Measurements from ENCODE around the gene PELI2. TPM values are rescaled to one million over a fixed set of nuclear protein-coding genes. Genes with fewer than 3 reads are reported as not detected.

The PELI2 gene
- total RNA-seq, 3 donors from 2014 or later: 14.3 to 33.4 (median 30.8) TPM

DNA sequence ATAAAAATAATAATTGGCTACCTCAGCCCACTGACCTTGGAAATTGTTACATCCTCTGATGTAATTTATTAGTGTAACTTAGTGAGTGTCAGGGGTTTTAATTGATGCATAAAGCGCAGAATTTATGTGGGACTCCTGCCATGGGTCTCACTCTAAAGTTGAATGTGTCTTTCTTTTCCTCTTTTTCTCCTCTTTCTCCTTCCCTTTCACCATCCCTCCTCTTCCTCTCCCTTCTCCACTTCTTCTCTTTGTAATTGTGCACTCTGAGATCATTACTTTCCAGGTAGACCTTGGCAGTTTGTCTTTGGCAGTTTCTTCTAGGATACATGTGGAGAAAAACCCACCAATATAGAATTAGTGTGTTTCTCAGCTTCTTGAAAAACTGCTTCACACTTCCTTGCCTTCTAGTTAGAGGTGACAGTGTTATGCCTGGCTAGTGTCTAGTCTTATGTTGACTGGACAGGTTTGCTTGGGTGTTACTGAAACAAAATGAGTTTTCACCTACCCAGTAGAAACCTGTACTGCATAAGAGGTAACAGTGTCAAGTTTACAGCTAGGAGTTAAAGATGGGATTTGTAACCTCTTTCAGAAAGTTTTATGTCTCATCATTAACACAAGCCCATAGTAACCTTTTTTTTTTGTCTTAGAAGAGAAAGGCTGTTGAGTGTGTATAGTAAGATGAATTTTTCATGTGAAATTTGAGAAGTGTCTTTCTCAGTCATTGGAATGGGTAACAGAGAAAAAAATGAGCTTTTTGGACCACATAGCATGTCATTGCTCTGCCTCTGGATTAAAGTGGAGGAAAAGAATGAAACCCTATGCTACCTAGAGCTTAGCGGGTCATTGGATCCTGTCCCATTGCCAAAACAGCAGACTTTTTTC, 18.6 kb downstream of the PELI2 start:
- intact Hi-C loops (cut with DNase I, micrococcal nuclease): no loop called here
- H3K4me1 ChIP-seq (ENCODE audit: low read depth): peaks cover 4% of the 10 kb centered on the region

DNA sequence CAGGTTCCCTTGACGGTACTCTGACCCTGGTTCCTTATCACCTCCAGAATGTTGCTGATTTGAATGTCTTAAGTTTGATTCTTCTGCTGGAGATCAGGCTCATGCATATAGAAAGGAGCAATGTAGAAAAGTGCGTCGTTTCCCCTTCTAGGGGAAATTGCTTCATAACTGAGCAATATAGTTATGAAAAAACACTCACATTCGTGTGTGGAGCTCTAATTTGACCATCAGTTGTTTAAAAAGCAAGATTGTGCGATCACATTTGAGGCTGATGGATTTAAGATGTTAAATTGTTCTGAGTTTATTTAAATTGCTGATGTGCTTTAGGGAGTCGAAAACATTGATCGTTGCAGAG, 19.2 kb downstream of the PELI2 start:
- H3K36me3 ChIP-seq (ENCODE audit: low read depth): no peaks in the 10 kb centered on the region
- TF ChIP-seq, protein P1, sequence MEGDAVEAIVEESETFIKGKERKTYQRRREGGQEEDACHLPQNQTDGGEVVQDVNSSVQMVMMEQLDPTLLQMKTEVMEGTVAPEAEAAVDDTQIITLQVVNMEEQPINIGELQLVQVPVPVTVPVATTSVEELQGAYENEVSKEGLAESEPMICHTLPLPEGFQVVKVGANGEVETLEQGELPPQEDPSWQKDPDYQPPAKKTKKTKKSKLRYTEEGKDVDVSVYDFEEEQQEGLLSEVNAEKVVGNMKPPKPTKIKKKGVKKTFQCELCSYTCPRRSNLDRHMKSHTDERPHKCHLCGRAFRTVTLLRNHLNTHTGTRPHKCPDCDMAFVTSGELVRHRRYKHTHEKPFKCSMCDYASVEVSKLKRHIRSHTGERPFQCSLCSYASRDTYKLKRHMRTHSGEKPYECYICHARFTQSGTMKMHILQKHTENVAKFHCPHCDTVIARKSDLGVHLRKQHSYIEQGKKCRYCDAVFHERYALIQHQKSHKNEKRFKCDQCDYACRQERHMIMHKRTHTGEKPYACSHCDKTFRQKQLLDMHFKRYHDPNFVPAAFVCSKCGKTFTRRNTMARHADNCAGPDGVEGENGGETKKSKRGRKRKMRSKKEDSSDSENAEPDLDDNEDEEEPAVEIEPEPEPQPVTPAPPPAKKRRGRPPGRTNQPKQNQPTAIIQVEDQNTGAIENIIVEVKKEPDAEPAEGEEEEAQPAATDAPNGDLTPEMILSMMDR (IDR thresholded peaks at IDR 0.05): no peak
- H3K9me3 ChIP-seq: no peaks in the 10 kb centered on the region
- H3K4me3 ChIP-seq: no peak overlapping the region
- intact Hi-C loops (cut with DNase I, micrococcal nuclease): no loop called here
- no peak for DNase-seq
- ATAC-seq: no peak
- no peaks in the 10 kb centered on the region for H3K4me1 ChIP-seq (ENCODE audit: low read depth)

More for the DNA sequence above, 18.6 kb downstream of the PELI2 start:
- TF ChIP-seq, protein P1 (IDR thresholded peaks at IDR 0.05): no peak
- DNase-seq (no peak), ATAC-seq (no peak)
- Histone ChIP-seq H3K4me3 (no peak overlapping the region), H3K9me3 (no peaks in the 10 kb centered on the region), H3K36me3 (ENCODE audit: low read depth) (no peaks in the 10 kb centered on the region)

DNA sequence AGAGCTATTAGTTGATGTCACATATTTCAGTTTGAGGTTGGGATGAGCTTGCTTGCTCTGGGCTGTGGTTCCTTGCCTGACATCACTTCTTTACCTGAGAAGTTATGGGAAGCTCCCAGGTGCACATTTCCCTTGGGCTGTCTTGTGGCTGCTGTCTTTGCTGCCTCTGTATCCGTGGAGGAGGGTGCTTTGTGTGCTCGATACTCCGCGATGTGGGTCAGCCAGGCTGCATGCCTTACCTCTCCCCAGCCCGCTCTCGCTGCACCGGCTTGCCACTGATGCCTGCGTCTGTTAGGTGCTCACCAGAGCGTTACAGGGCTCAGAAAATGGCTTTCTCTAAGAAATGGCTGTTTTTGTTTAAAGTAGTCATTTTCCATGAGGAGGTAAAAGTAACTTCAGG, 19.6 kb downstream of the PELI2 start:
- Histone ChIP-seq H3K9me3 (no peaks in the 10 kb centered on the region), H3K36me3 (ENCODE audit: low read depth) (no peaks in the 10 kb centered on the region), H3K4me3 (no peak overlapping the region), H3K4me1 (ENCODE audit: low read depth) (no peaks in the 10 kb centered on the region)
- TF ChIP-seq, protein P1 (IDR thresholded peaks at IDR 0.05): no peak
- intact Hi-C loops (cut with DNase I, micrococcal nuclease): no loop called here
- ATAC-seq (no peak), DNase-seq (no peak)

DNA sequence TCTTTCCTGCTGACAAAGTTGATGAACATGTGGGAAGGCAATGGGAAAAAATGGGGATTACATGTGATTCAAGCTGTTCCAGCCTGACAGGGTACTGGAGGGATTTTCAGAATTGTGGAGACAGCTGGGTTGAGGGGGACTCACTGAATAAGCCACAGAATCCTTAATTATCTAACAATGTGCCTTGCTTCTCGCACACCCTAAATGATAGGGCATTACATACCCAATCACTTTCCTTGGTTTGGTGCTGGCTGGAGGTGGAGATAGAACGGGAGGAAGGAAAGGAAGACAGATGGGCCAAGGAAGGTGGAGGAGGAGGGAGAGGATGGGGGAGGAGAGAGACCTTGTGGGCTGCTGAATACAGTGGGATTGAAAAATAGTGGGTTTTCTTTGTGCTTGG, 20.7 kb downstream of the PELI2 start:
- no peak overlapping the region for H3K4me3 ChIP-seq
- DNase-seq (no peak), ATAC-seq (no peak)
- no peaks in the 10 kb centered on the region for H3K36me3 ChIP-seq (ENCODE audit: low read depth)
- H3K9me3 ChIP-seq: no peaks in the 10 kb centered on the region
- TF ChIP-seq, protein P1 (IDR thresholded peaks at IDR 0.05): no peak
- intact Hi-C loops (cut with DNase I, micrococcal nuclease): no loop called here
- H3K4me1 ChIP-seq (ENCODE audit: low read depth): no peaks in the 10 kb centered on the region

DNA sequence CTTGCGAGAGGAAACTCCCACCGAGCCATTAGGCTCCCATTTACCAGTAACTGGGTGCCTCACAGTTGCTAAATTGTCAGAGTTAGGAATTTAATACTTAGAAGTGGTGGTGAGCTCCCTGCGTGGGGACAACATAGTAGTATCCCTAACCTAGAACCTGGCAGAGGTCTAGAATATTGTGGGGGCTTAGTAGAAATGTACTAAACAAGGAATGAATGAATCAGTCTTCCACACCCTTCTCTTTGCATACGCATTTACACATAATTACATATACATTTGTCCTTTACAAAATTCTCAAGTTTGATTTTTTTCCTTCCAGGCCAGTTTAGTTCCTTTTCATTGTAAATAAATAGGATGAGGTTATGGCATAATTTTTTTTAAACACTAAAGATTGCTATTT, 24.1 kb downstream of the PELI2 start:
- no peak for DNase-seq
- H3K9me3 ChIP-seq: no peaks in the 10 kb centered on the region
- intact Hi-C loops (cut with DNase I, micrococcal nuclease): no loop called here
- TF ChIP-seq, protein P1 (IDR thresholded peaks at IDR 0.05): no peak
- H3K36me3 ChIP-seq (ENCODE audit: low read depth): no peaks in the 10 kb centered on the region
- no peak for ATAC-seq
- H3K4me3 ChIP-seq: no peak overlapping the region
- H3K4me1 ChIP-seq (ENCODE audit: low read depth): peaks cover under 1% of the 10 kb centered on the region

Data from mucosa of descending colon (tissue), 3 donors.